SIG-M5 treated with dmso at 0.1 percent for 504 hours (cell line): ENCODE measurements around the gene NR2F6.
"Not testable (repeated sequence)": the region's sequence is repeated elsewhere in the genome, so short reads cannot be mapped to it uniquely, and the experiment has no call there.

ENCODE experiments used
- DNase-seq: peaks from one replicate; lab custom pipeline; 2025; ENCODE audit not compliant: unreplicated experiment; lab: John Stamatoyannopoulos, UW

Gene NR2F6

GRCh38 chr19:17245535-17245984 is at the start of gene NR2F6:
TSS of gene NR2F6 (minus strand) at chr19:17245919. CDS start at chr19:17245220, 699 bp downstream.
- DNase-seq = no peak

DNA sequence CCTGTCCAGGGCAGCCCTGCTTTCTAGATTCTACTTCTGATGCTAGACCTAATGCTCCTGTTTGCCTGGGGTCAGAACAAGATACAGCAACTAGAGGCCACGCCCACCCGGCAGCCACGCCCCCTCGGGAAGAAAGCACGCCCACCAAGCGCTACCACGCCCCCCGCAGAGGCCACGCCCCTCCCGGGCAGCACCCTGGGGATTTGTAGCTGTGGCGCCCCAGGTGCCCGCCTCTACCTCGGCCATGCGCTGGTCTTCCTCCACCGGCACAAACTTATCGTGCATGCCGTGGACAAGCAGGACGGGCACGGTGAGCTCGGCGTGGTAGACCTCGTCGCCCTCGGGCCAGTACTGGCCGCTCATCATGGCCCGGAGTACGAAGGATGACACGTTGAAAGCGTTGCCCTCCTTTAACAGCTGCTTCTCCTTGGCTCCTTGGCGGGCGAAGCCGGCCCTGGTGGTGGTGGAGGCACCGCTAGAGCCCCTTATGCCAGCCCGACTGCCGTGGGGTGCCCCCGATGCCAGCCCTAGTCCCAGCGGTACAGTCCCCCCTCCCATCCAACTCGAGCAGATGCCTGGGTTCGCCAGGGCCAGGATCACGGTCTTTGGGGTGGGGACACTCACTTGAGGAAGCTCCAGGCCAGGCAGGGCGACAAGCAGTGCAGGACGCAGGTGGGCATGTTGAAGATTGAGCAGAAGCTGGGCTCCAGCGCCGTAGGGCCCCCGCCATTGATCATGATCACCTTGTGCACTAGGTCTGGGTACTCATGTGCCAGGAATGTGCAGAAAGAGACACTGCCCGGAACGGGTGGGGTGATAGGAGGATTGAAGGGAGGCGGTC is 48.6 kb upstream of the NR2F6 start:
- no peak for DNase-seq

- no peak for DNase-seq
These were observed 47.9 kb upstream of the NR2F6 start for GRCh38 chr19:17293605-17294004.

DNA sequence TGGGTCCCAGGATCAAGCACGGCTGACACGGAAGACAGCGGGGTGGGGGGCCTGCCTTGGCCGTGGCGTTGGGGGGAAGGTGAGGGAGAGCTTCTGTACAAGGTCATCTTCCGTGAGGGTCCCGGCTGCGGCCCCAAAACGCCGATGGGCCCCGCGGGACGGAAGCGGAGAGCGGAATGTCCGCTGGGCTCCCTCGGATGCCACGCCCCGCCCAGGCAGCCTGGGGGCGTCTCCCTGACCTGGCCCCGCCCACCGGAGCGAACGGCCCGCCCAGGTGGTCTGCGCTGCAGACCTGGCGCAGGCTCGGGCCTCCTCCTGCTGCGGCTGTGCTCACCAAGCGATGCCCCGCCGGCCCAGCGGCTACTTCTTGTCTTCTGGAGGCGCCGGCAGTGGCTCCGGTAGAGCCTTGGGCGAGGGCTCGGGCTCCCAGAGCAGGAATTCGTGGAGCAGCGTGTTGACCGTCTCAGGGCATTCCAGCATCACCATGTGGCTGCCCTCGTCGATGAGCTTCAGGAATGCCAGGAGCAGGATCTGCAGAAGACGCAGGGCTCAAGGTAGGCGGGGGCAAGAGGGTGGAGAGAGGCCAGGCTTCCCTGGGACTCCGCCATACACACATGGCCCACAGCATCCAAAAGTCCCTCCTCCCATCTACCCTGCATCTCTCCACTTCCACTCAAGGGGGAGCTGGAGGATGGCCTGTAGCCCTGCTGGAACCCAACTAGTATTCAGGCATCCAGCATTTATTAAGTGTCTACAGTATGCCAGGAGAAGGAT is 46.8 kb upstream of the NR2F6 start:
- DNase-seq = peak; percentile 88

GRCh38 chr19:17289489-17289888 is 43.8 kb upstream of the NR2F6 start:
- peak; percentile 38 for DNase-seq

DNA sequence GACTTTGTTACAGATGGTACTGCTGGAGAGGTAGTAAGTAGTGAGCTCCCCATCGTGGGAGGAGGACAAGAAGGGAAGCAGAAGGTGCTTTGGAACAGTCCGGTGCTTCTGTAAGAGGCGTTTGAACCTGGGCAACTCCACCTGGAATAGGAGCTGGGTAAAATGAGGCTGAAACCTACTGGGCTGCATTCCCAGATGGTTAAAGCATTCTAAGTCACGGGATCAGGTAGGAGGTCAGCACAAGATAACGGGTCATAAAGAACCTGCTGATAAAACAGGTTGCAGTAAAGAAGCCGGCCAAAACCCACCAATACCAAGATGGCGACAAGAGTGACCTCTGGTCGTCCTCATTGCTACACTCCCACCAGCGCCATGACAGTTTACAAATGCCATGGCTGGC is 41.0 kb upstream of the NR2F6 start:
- DNase-seq = no peak

DNA sequence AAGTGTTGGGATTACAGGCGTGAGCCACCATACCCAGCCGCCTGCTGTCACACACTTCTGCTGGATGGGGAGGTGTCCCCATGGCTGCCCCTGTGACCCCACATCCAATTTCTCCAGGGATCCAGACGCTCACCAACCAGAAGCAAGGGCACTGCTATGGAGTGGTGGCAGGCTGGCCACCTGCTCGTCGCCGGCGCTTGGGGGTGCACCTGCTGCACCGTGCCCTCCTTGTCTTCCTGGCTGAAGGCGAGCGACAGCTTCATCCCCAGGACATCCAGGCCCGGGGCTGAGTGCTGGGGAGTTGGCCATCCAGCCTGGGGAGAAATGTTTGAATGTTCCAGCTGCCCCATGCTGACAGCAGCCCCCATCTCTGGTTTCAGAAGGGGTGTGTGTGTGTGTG is 40.5 kb upstream of the NR2F6 start:
- DNase-seq = no peak

DNA sequence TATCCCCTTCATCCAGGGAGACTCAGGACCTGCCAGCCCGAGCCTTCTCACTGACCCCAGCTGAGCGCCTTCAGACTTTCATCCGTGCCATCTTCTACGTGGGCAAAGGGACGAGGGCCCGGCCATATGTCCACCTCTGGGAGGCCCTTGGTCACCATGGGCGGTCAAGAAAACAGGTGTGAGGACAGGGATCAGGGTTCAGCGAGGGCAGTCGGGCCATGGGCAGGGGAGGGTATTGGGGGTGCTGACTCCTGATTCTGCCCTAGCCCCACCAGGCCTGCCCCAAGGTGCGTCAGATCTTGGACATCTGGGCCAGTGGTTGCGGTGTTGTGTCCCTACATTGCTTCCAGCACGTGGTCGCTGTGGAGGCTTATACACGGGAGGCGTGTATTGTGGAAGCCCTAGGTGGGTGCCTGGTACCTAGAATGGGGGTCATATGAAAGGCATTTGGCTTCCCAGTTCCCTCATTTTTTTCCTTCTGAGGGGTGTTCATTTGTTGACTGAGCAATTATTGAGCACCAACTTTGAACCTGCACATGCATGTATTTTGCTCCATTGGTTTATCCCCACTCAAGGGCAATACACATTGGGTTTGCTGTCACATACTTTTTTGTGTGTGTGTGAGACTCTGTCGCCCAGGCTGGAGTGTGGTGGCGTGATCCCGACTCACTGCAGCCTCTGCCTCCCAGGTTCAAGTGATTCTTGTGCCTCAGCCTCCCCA is 39.9 kb upstream of the NR2F6 start:
- DNase-seq = no peak

- DNase-seq = no peak
These were observed 37.8 kb upstream of the NR2F6 start for GRCh38 chr19:17283504-17283996.

- DNase-seq = peak; percentile 74
These were observed 36.9 kb upstream of the NR2F6 start for GRCh38 chr19:17282488-17283125.

- peak; percentile 81 for DNase-seq
These were observed 35.9 kb upstream of the NR2F6 start, which contains the start of gene ANKLE1 for GRCh38 chr19:17281391-17282304. TSS of gene ANKLE1 (plus strand) at chr19:17281901. CDS start at chr19:17281921, 20 bp downstream.

- no peak for DNase-seq
These were observed 33.7 kb upstream of the NR2F6 start for GRCh38 chr19:17279436-17279835.

GRCh38 chr19:17275441-17276175 is 29.9 kb upstream of the NR2F6 start:
- DNase-seq = no peak

- DNase-seq = not testable (repeated sequence)
These were observed 29.2 kb upstream of the NR2F6 start for GRCh38 chr19:17274892-17275291.

DNA sequence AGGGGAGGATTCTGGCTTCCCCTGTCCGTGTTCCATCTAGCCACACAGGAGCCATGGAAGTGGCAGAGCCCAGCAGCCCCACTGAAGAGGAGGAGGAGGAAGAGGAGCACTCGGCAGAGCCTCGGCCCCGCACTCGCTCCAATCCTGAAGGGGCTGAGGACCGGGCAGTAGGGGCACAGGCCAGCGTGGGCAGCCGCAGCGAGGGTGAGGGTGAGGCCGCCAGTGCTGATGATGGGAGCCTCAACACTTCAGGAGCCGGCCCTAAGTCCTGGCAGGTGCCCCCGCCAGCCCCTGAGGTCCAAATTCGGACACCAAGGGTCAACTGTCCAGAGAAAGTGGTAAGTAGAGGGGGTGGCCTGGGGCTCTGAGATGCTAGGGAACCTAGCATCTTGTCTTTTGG is 23.0 kb upstream of the NR2F6 start:
- DNase-seq = no peak

GRCh38 chr19:17266975-17267788 is 21.5 kb upstream of the NR2F6 start, which contains the start of gene BABAM1:
TSS of gene BABAM1 (plus strand) at chr19:17267443. CDS start at chr19:17268807, 1,364 bp downstream.
- DNase-seq = peak; percentile 100

GRCh38 chr19:17266589-17266974 is 20.9 kb upstream of the NR2F6 start:
- no peak for DNase-seq

DNA sequence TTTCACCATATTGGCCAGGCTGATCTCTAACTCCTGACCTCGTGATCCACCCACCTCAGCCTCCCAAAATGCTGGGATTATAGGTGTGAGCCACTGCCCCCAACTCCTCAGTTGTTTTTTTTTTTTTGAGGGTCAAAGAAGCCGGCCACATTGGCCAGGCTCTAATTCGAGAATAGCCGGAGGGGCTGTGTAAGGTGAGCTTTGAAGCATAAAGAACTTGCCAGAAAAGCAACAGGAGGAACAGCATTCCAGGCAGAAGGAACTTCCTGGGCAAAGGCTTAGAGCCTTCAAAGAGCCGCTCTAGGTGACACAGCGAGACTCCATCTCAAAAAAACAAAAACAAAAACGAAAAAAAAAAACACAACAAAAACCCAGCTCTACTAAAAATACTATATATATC is 20.3 kb upstream of the NR2F6 start:
- DNase-seq = no peak
